Measurements from ENCODE around the gene ZNF124. TPM values are rescaled to one million over a fixed set of nuclear protein-coding genes. Genes with fewer than 3 reads are reported as not detected.
A peak's percentile ranks its signal among the peaks of the same experiment; 100 is the strongest.
"Not testable (repeated sequence)": the region's sequence is repeated elsewhere in the genome, so short reads cannot be mapped to it uniquely, and the experiment has no call there.

Gene ZNF124
- total and polyA plus RNA-seq, 8 donors: 1.1 to 33.3 (median 13.3) TPM

- intact Hi-C loops (cut with DNase I): no loop called here
- Histone ChIP-seq H3K9me3 (no peaks in the 10 kb centered on the region), H3K4me1 (no peaks in the 10 kb centered on the region), H3K36me3 (no peaks in the 10 kb centered on the region), H3K27me3 (no peaks in the 10 kb centered on the region), H3K27ac (no peak overlapping the region), H3K4me3 (no peak overlapping the region)
- no peak for DNase-seq
- ATAC-seq: no peak
- WGBS, 2 donors: 52 to 60% methylated on average over 2 of the region's 2 CpGs
- no peak for TF ChIP-seq CTCF (IDR thresholded peaks at IDR 0.05)
- FAIRE-seq: no peak
These were observed 1.6 kb upstream of the ZNF124 start for GRCh38 chr1:247173431-247173830.

GRCh38 chr1:247172996-247173395, 1.2 kb upstream of the ZNF124 start:
- no peaks in the 10 kb centered on the region for H3K9me3 ChIP-seq
- no peaks in the 10 kb centered on the region for H3K36me3 ChIP-seq
- no peak overlapping the region for H3K27ac ChIP-seq
- intact Hi-C loops (cut with DNase I): no loop called here
- peak in 1 of 4 donors; percentile 5 for ATAC-seq
- 93 to 97% methylated on average over 4 of the region's 4 CpGs for WGBS, 2 donors
- no peaks in the 10 kb centered on the region for H3K27me3 ChIP-seq
- H3K4me3 ChIP-seq: no peak overlapping the region
- no peak for FAIRE-seq
- TF ChIP-seq CTCF (IDR thresholded peaks at IDR 0.05): no peak
- no peaks in the 10 kb centered on the region for H3K4me1 ChIP-seq
- DNase-seq: no peak

DNA sequence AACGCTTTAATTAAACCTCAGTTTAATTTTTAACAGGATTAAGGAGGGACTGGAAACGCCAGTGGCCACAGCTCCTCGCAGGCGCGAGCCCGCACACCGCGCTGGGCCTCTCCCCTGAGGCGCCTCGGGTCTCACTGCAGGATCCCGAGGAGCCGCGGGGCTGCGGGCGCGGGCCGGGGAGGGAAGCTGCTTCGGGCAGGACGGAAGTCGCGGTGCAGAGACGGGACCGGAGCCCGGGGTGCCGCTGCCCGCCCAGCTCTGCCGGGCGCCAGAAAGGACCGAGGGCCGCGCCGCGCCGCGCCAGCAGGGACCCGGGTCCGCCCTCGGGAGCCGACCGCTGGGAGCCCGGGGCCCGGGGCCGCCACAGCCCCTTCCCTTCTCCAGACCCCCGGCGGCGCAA, 377 bp downstream of the ZNF124 start:
- H3K9me3 ChIP-seq; H3K4me1 ChIP-seq; FAIRE-seq; DNase-seq; intact Hi-C loops (cut with DNase I); H3K36me3 ChIP-seq; H3K27ac ChIP-seq; H3K27me3 ChIP-seq; H3K4me3 ChIP-seq: not testable (repeated sequence)
- no CpG with 5 or more reads among the region's 46 CpGs for WGBS, 2 donors
- peak; percentile 69 to 84 (median 73) for ATAC-seq

GRCh38 chr1:247165674-247166073, 6.1 kb downstream of the ZNF124 start:
- intact Hi-C loops (cut with DNase I): no loop called here
- Histone ChIP-seq H3K27ac (no peak overlapping the region), H3K4me1 (no peaks in the 10 kb centered on the region), H3K9me3 (no peaks in the 10 kb centered on the region), H3K4me3 (no peak overlapping the region), H3K27me3 (no peaks in the 10 kb centered on the region), H3K36me3 (no peaks in the 10 kb centered on the region)
- FAIRE-seq (no peak), DNase-seq (no peak), ATAC-seq (no peak)
- no peak for TF ChIP-seq CTCF (IDR thresholded peaks at IDR 0.05)
- 96 to 98% methylated on average over 4 of the region's 4 CpGs for WGBS, 2 donors

GRCh38 chr1:247164694-247165093, 7.1 kb downstream of the ZNF124 start:
- FAIRE-seq (no peak), DNase-seq (no peak), ATAC-seq (no peak)
- H3K4me1 ChIP-seq: no peaks in the 10 kb centered on the region
- no peaks in the 10 kb centered on the region for H3K27me3 ChIP-seq
- H3K36me3 ChIP-seq: peaks cover 0 to under 1% (median 0%) of the 10 kb centered on the region in 3 donors
- intact Hi-C loops (cut with DNase I): no loop called here
- no peak for TF ChIP-seq CTCF (IDR thresholded peaks at IDR 0.05)
- no peaks in the 10 kb centered on the region for H3K9me3 ChIP-seq
- no peak overlapping the region for H3K27ac ChIP-seq
- WGBS, 2 donors: 96 to 99% methylated on average over 6 of the region's 6 CpGs
- no peak overlapping the region for H3K4me3 ChIP-seq

Data from pancreas (tissue), 10 donors.